Measurements from ENCODE around the gene LIN54.
"Not testable (repeated sequence)": the region's sequence is repeated elsewhere in the genome, so short reads cannot be mapped to it uniquely, and the experiment has no call there.

LIN54 gene

GRCh38 chr4:83025563-83025962, 14.9 kb upstream of the LIN54 start:
- Histone ChIP-seq H3K4me1 (ENCODE audit: control insufficient read depth in 1 of 2, insufficient read depth in 1 of 2, low read depth in 1 of 2, low read length in 1 of 2) (peaks cover 19 to 20% of the 10 kb centered on the region in 2 experiments), H3K27me3 (no peaks in the 10 kb centered on the region), H3K27ac (no peak overlapping the region), H3K36me3 (no peaks in the 10 kb centered on the region), H3K4me3 (ENCODE audit: low read depth in 1 of 2, low read length in 1 of 2) (no peak overlapping the region), H3K9me3 (no peaks in the 10 kb centered on the region)
- TF ChIP-seq, protein P1, sequence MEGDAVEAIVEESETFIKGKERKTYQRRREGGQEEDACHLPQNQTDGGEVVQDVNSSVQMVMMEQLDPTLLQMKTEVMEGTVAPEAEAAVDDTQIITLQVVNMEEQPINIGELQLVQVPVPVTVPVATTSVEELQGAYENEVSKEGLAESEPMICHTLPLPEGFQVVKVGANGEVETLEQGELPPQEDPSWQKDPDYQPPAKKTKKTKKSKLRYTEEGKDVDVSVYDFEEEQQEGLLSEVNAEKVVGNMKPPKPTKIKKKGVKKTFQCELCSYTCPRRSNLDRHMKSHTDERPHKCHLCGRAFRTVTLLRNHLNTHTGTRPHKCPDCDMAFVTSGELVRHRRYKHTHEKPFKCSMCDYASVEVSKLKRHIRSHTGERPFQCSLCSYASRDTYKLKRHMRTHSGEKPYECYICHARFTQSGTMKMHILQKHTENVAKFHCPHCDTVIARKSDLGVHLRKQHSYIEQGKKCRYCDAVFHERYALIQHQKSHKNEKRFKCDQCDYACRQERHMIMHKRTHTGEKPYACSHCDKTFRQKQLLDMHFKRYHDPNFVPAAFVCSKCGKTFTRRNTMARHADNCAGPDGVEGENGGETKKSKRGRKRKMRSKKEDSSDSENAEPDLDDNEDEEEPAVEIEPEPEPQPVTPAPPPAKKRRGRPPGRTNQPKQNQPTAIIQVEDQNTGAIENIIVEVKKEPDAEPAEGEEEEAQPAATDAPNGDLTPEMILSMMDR (IDR thresholded peaks at IDR 0.05) = no peak

GRCh38 chr4:83024233-83024632, 13.6 kb upstream of the LIN54 start:
- Histone ChIP-seq H3K27ac (peak overlapping the region; percentile 86), H3K4me1 (ENCODE audit: control insufficient read depth in 1 of 2, insufficient read depth in 1 of 2, low read depth in 1 of 2, low read length in 1 of 2) (peaks cover 19 to 20% of the 10 kb centered on the region in 2 experiments), H3K9me3 (no peaks in the 10 kb centered on the region), H3K4me3 (ENCODE audit: low read depth in 1 of 2, low read length in 1 of 2) (no peak overlapping the region), H3K27me3 (no peaks in the 10 kb centered on the region), H3K36me3 (no peaks in the 10 kb centered on the region)
- TF ChIP-seq, protein P1 (IDR thresholded peaks at IDR 0.05) = no peak

DNA sequence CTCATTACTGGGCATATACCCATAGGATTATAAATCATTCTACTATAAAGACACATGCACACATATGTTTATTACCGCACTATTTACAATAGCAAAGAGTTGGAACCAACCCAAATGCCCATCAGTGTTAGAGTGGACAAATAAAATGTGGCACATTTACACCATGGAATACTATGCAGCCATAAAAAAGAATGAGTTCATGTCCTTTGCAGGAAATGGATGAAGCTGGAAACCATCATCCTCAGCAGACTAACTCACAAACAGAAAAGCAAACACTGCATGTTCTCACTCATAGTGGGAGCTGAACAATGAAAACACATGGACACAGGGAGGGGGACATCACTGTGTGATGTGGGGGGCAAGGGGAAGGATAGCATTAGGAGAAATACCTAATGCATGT, 13.0 kb upstream of the LIN54 start:
- H3K4me3 ChIP-seq (ENCODE audit: low read depth in 1 of 2, low read length in 1 of 2); H3K9me3 ChIP-seq; H3K27me3 ChIP-seq; H3K36me3 ChIP-seq: not testable (repeated sequence)
- Histone ChIP-seq H3K4me1 (ENCODE audit: control insufficient read depth in 1 of 2, insufficient read depth in 1 of 2, low read depth in 1 of 2, low read length in 1 of 2) (peaks cover 19 to 20% of the 10 kb centered on the region in 2 experiments), H3K27ac (peak overlapping the region; percentile 86)

DNA sequence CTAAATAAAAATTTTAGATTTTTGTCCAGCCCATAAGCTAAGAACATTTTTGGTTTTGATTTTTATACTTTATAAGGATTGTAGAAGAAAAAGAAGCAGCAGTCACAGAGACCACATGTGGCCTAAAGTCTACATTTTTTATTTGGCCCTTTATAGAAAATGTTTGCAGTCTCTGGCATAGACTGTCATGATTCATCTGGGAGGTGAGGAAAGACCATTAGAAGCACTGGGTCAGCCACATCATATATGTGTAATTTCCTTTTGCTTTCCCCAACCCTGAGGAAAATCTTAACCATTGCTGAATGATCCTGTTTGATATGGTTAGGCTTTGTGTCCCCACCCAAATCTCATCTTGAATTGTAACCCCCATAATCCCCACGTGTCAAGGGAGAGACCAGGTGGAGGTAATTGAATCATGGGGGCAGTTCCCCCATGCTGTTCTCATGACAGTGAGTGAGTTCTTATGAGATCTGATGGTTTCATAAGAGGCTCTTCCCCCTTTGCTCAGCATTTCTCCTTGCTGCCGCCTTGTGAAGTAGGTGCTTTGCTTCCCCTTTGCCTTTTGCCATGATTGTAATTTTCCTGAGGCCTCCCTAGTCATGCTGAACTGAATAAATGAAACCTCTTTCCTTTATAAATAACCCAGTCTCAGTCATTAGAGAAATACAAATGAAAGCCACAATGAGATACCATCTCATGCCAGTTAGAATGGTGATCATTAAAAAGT, 12.3 kb upstream of the LIN54 start:
- Histone ChIP-seq H3K9me3 (no peaks in the 10 kb centered on the region), H3K36me3 (no peaks in the 10 kb centered on the region), H3K27me3 (no peaks in the 10 kb centered on the region), H3K27ac (peak overlapping the region; percentile 86), H3K4me3 (ENCODE audit: low read depth in 1 of 2, low read length in 1 of 2) (no peak overlapping the region), H3K4me1 (ENCODE audit: control insufficient read depth in 1 of 2, insufficient read depth in 1 of 2, low read depth in 1 of 2, low read length in 1 of 2) (peaks cover 19 to 20% of the 10 kb centered on the region in 2 experiments)
- TF ChIP-seq, protein P1 (IDR thresholded peaks at IDR 0.05) = no peak

- Histone ChIP-seq H3K9me3 (no peaks in the 10 kb centered on the region), H3K27ac (no peak overlapping the region), H3K4me3 (ENCODE audit: low read depth in 1 of 2, low read length in 1 of 2) (no peak overlapping the region), H3K4me1 (ENCODE audit: control insufficient read depth in 1 of 2, insufficient read depth in 1 of 2, low read depth in 1 of 2, low read length in 1 of 2) (peaks cover 19 to 20% of the 10 kb centered on the region in 2 experiments), H3K27me3 (no peaks in the 10 kb centered on the region), H3K36me3 (no peaks in the 10 kb centered on the region)
- TF ChIP-seq, protein P1 (IDR thresholded peaks at IDR 0.05) = no peak
Measured at GRCh38 chr4:83019794-83020494, 9.3 kb upstream of the LIN54 start.

- TF ChIP-seq, protein P1 (IDR thresholded peaks at IDR 0.05) = no peak
- H3K27me3 ChIP-seq = no peaks in the 10 kb centered on the region
- H3K4me1 ChIP-seq (ENCODE audit: control insufficient read depth in 1 of 2, insufficient read depth in 1 of 2, low read depth in 1 of 2, low read length in 1 of 2) = peaks cover 38% of the 10 kb centered on the region in 2 experiments
- H3K36me3 ChIP-seq = no peaks in the 10 kb centered on the region
- no peaks in the 10 kb centered on the region for H3K9me3 ChIP-seq
- peak overlapping the region in 1 of 2 experiments; percentile 87 for H3K4me3 ChIP-seq (ENCODE audit: low read depth in 1 of 2, low read length in 1 of 2)
- H3K27ac ChIP-seq = peak overlapping the region; percentile 95
Measured at GRCh38 chr4:83013902-83014301, 3.3 kb upstream of the LIN54 start.

All from neutrophil (primary cell).